Small intestine (tissue), 7 donors: ENCODE measurements around the gene STK36. TPM values are rescaled to one million over a fixed set of nuclear protein-coding genes. Genes with fewer than 3 reads are reported as not detected.
A peak's percentile ranks its signal among the peaks of the same experiment; 100 is the strongest.

Experiments used
- DNase-seq, 2 donors: peaks; one replicate each; pipeline versions ENCODE4 v3.0.0 to v3.0.0-alpha.2; 2013
- FAIRE-seq: peaks from 2 replicates; lab custom pipeline; 2012; peaks lifted over from hg19 to GRCh38; lab: Jason Lieb, UNC
- H3K27ac ChIP-seq, 3 donors: one replicate each; pipeline ENCODE4 v1.5.1; 2013; ENCODE audit warnings: low read length in 2 of 3, mild to moderate bottlenecking in 2 of 3, control low read depth in 1 of 3, inconsistent platforms in 1 of 3, low read depth in 1 of 3, moderate library complexity in 1 of 3
- H3K27me3 ChIP-seq, 3 donors: one replicate each; pipeline ENCODE4 v1.6.1; 2013; ENCODE audit warnings: low read length in 3 of 3, inconsistent platforms in 1 of 3; ENCODE audit not compliant: control insufficient read depth in 3 of 3, insufficient read depth in 3 of 3
- H3K36me3 ChIP-seq, 3 donors: one replicate each; pipeline ENCODE4 v1.6.1; 2013; ENCODE audit warnings: low read length in 3 of 3, inconsistent platforms in 1 of 3, low read depth in 1 of 3, mild to moderate bottlenecking in 1 of 3, moderate library complexity in 1 of 3; ENCODE audit not compliant: control insufficient read depth in 3 of 3, insufficient read depth in 2 of 3
- H3K4me1 ChIP-seq, 3 donors: one replicate each; pipeline ENCODE4 v1.6.1; 2013; ENCODE audit warnings: low read length in 2 of 3, inconsistent platforms in 1 of 3, low read depth in 1 of 3, mild to moderate bottlenecking in 1 of 3, moderate library complexity in 1 of 3; ENCODE audit not compliant: control insufficient read depth in 3 of 3, insufficient read depth in 2 of 3
- H3K4me3 ChIP-seq, 3 donors: one replicate each; pipeline ENCODE4 v1.5.1; 2013; ENCODE audit warnings: low read length in 3 of 3, control low read depth in 1 of 3, inconsistent platforms in 1 of 3, low read depth in 1 of 3, mild to moderate bottlenecking in 1 of 3, moderate library complexity in 1 of 3
- H3K9me3 ChIP-seq, 2 donors: one replicate each; pipeline ENCODE4 v1.6.1; 2013; ENCODE audit warnings: low read depth in 1 of 2, low read length in 1 of 2; ENCODE audit not compliant: control insufficient read depth in 2 of 2, insufficient read depth in 1 of 2
- WGBS, 3 donors: extraction: QIAGEN DNeasy Blood & Tissue Kit; methylation state at CpG; one replicate each; pipeline ENCODE4 v1.1.7; 2013; 5-methylcytosine and 5-hydroxymethylcytosine counted together
- polyA plus RNA-seq, 4 donors: library from polyadenylated mRNA; stranded (reverse) in 3 of 4; unstranded in 1 of 4; fragments of 200-250 nt in 3 of 4; fragments of 120-200 nt in 1 of 4; gene quantifications; one replicate each; pipeline versions ENCODE4 v1.2.1 to v1.2.3, GENCODE V29; 2013
- donor health status: healthy with polysubstance abuse.
- donor health status: control.
- donor health status: control.
- donor health status: Bipolar disorder and iron deficiency.
- donor health status: healthy.

STK36 gene
- polyA plus RNA-seq, 4 donors, result 9.7 to 38.9 (median 14.9) TPM

GRCh38 chr2:218635719-218636118 is 36.2 kb upstream of the STK36 start:
- Histone ChIP-seq H3K4me1 (no peaks in the 10 kb centered on the region), H3K4me3 (no peak overlapping the region), H3K9me3 (no peaks in the 10 kb centered on the region), H3K36me3 (peaks cover 18 to 48% (median 24%) of the 10 kb centered on the region in 3 donors), H3K27ac (no peak overlapping the region), H3K27me3 (no peaks in the 10 kb centered on the region)
- WGBS, 3 donors, result 92 to 96% (median 95%) methylated on average over 5 of the region's 5 CpGs
- no peak for FAIRE-seq
- no peak for DNase-seq

- H3K27me3 ChIP-seq, result no peaks in the 10 kb centered on the region
- peaks cover 20 to 69% (median 24%) of the 10 kb centered on the region in 3 donors for H3K36me3 ChIP-seq
- no peaks in the 10 kb centered on the region for H3K4me1 ChIP-seq
- H3K27ac ChIP-seq, result no peak overlapping the region
- H3K9me3 ChIP-seq, result no peaks in the 10 kb centered on the region
- no peak overlapping the region for H3K4me3 ChIP-seq
- 97 to 98% (median 97%) methylated on average over 18 of the region's 18 CpGs for whole genome bisulfite sequencing, 3 donors
- DNase-seq (no peak), FAIRE-seq (no peak)
Observed at GRCh38 chr2:218638372-218638771, 33.5 kb upstream of the STK36 start.

GRCh38 chr2:218642121-218642656 is 29.7 kb upstream of the STK36 start:
- Histone ChIP-seq H3K36me3 (peaks cover 22 to 74% (median 32%) of the 10 kb centered on the region in 3 donors), H3K27ac (no peak overlapping the region), H3K27me3 (no peaks in the 10 kb centered on the region), H3K4me3 (no peak overlapping the region), H3K4me1 (peaks cover 0 to 20% (median 0%) of the 10 kb centered on the region in 3 donors), H3K9me3 (no peaks in the 10 kb centered on the region)
- 92 to 94% (median 93%) methylated on average over 16 to 18 of the region's 18 CpGs for WGBS, 3 donors
- FAIRE-seq (no peak), DNase-seq (no peak)

- FAIRE-seq (no peak), DNase-seq (no peak)
- Histone ChIP-seq H3K4me3 (no peak overlapping the region), H3K9me3 (no peaks in the 10 kb centered on the region), H3K36me3 (peaks cover 19 to 74% (median 32%) of the 10 kb centered on the region in 3 donors), H3K27ac (no peak overlapping the region), H3K4me1 (peaks cover 0 to 20% (median 0%) of the 10 kb centered on the region in 3 donors), H3K27me3 (no peaks in the 10 kb centered on the region)
- 91 to 93% (median 93%) methylated on average over 17 of the region's 17 CpGs for WGBS, 3 donors
Observed at GRCh38 chr2:218642786-218643185, 29.1 kb upstream of the STK36 start.

GRCh38 chr2:218643751-218644310 is 28.1 kb upstream of the STK36 start:
- Histone ChIP-seq H3K4me3 (no peak overlapping the region), H3K9me3 (no peaks in the 10 kb centered on the region), H3K27me3 (no peaks in the 10 kb centered on the region), H3K4me1 (peaks cover 0 to 20% (median 0%) of the 10 kb centered on the region in 3 donors), H3K36me3 (peaks cover 11 to 72% (median 28%) of the 10 kb centered on the region in 3 donors), H3K27ac (no peak overlapping the region)
- 86 to 93% (median 93%) methylated on average over 10 of the region's 10 CpGs for WGBS, 3 donors
- no peak for DNase-seq
- no peak for FAIRE-seq

- WGBS, 3 donors, result 89 to 91% (median 91%) methylated on average over 11 of the region's 11 CpGs
- peak overlapping the region in 1 of 3 donors; percentile 53 for H3K27ac ChIP-seq
- H3K27me3 ChIP-seq, result no peaks in the 10 kb centered on the region
- H3K9me3 ChIP-seq, result no peaks in the 10 kb centered on the region
- no peak for DNase-seq
- FAIRE-seq, result no peak
- no peak overlapping the region for H3K4me3 ChIP-seq
- peaks cover 16 to 73% (median 30%) of the 10 kb centered on the region in 3 donors for H3K36me3 ChIP-seq
- H3K4me1 ChIP-seq, result peaks cover 0 to 20% (median 0%) of the 10 kb centered on the region in 3 donors
Observed at GRCh38 chr2:218644721-218645120, 27.2 kb upstream of the STK36 start.

GRCh38 chr2:218645126-218645525 is 26.8 kb upstream of the STK36 start:
- no peak overlapping the region for H3K4me3 ChIP-seq
- peak overlapping the region in 1 of 3 donors; percentile 53 for H3K27ac ChIP-seq
- FAIRE-seq, result no peak
- peak in 1 of 2 donors; percentile 71 for DNase-seq
- H3K9me3 ChIP-seq, result no peaks in the 10 kb centered on the region
- WGBS, 3 donors, result 75 to 82% (median 75%) methylated on average over 1 of the region's 1 CpG
- peaks cover 0 to 20% (median 0%) of the 10 kb centered on the region in 3 donors for H3K4me1 ChIP-seq
- H3K27me3 ChIP-seq, result no peaks in the 10 kb centered on the region
- H3K36me3 ChIP-seq, result peaks cover 14 to 75% (median 30%) of the 10 kb centered on the region in 3 donors

GRCh38 chr2:218648088-218648786 is 23.6 kb upstream of the STK36 start:
- Histone ChIP-seq H3K27me3 (no peaks in the 10 kb centered on the region), H3K4me1 (peaks cover 0 to 20% (median 0%) of the 10 kb centered on the region in 3 donors), H3K27ac (no peak overlapping the region), H3K4me3 (no peak overlapping the region), H3K9me3 (no peaks in the 10 kb centered on the region), H3K36me3 (peaks cover 13 to 66% (median 36%) of the 10 kb centered on the region in 3 donors)
- no peak for FAIRE-seq
- WGBS, 3 donors, result 70 to 71% (median 71%) methylated on average over 9 of the region's 9 CpGs
- peak; percentile 59 to 64 for DNase-seq
